Lung microvascular endothelial cell (primary cell): Measurements from ENCODE around the gene EPHB3. TPM values are rescaled to one million over a fixed set of nuclear protein-coding genes. Genes with fewer than 3 reads are reported as not detected.
A peak's percentile ranks its signal among the peaks of the same experiment; 100 is the strongest.

ENCODE experiments used
- DNase-seq, 2 donors: peaks; one replicate each; pipeline versions ENCODE4 v3.0.0 to v3.0.0-alpha.2; 2010; ENCODE audit warnings: low read depth in 2 of 2
- total RNA-seq: library from RNA; depleted of rRNA; stranded (reverse); fragments of >200 nt; gene quantifications from 2 replicates; pipeline ENCODE4 v1.2.1, GENCODE V29; 2014

Gene EPHB3
- total RNA-seq, 1 donor from 2014 or later, result 0.60 TPM

GRCh38 chr3:184563941-184564684 is 2.5 kb downstream of the EPHB3 start:
- no peak for DNase-seq

DNA sequence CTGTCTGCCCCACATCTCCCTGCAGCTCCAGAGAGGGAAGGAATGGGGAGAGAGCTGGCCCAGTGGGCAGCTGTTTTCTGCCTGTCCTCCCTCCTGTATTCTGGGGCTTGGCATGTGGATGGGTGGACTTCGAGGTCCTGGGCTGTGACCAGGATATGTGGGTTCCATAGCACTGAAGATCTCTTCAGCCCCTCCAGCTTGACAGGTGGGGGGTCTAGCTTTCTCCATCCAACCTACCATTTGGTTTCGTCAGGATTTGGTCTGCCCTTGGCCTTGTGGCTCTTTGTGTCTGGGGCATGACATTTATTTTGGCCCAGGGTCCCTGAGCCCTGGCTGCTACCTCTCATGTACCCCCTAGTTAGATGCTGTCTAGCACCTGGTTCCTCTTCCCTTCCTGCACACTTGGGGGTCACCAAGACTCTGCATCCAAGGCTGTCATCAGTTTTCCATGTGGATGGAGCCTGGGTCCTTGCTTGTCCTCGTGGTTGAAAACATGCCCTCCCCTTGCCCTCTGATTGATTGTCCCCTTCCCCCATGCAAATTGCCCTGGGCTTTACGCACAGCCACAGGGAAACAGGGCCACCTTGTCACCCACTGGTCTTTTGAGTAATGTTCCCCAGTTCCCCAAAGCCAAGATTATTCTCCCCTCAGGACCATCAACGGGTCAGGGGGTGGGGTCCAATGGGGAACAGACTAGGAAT is 3.2 kb downstream of the EPHB3 start:
- DNase-seq, result no peak

- no peak for DNase-seq
Observed at GRCh38 chr3:184565421-184566211, 4.0 kb downstream of the EPHB3 start.

DNA sequence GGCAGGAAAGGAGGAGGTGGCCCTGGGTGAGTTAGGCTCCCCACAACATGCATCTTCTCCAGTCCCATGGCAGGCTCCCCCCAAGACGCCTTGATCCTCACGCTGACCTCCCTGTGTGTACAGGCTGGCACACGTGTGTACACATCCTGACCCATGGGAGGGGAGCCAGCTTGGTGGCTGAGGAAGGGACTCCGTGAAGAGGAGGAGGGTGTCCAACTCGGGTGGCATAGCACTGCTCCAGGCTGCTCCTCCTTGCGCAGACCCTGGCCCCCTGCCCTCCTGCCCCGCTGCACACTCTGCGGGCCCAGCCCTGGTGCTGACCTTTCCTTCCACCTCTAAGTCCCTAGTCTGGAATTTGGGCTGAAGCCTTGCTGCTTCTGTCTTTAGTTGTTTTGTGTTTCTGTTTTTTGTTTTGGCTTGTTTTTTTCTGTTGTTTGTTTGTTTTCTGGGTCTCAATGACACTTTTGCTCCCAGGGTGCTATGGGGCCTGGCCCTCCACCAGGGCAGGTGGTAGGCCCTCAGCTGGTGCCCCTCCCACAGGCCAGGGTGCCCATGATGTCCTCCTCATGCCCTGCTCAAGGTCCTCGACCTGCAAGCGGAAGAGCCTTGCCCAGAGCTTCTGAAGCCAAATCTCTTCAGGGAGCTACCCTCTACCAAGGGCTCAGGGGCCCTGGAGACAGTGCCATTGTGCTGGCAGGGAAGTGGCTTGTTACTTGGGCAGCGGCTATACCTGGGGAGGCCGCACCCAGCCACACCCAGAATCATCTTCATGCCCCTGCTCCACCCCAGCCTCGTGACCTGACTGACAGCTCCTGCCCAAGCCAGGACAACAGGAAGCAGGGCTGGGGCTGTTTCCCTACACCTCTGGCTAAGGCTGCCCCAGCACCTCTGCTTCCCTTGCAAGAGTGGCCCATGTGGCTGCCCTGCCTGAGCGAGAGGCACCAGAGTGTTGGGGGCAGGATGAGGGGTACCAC is 5.1 kb downstream of the EPHB3 start:
- no peak for DNase-seq

DNA sequence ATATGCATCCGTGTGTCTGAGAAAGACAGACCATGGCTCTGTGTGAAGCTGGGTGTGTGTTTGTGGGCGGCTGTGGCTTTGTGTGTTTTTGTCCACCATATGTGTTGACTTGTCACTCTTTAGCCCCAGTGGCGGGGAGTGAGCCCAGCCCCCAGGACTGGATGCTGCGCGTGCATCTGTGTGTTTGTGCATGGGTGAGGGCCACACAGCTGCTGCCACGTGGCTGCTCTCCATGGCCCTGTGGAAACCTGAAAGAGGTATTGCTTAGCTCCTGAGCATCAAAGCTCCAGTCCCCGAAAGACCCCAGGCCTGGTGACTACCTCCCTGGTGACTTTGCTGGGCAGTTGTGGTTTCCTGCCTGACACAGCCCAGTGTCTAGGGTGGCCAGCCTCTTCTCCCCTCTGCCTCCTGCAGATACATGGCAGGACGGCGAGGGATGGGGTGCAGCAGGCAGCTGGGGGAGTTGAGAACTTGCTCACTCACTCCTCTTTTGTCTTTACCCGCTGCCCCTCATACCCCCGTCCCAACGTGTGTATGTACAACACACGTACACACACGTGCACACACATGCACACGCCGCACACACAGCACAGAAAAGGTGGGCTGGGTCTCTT is 6.5 kb downstream of the EPHB3 start:
- no peak for DNase-seq

DNA sequence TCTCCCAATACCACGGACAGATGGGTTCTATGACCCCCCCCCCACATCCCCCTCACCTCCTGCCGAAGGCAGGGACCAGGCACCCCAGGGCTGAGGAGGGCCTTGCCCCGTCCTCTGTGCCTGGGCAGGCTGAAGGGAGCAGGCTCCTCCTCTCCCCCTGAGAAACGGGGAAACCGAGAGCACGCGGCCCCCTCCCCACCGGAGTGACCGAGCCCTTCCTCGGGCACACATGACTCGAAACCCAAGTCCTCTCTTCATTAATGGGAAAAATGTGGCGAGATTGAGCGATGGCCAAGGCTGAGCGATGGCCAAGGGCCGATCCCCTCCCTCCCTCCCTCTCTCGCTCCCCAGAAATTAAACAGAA is 7.0 kb downstream of the EPHB3 start:
- no peak for DNase-seq

- DNase-seq, result peak; percentile 14 to 19
Observed at GRCh38 chr3:184568924-184569829, 7.6 kb downstream of the EPHB3 start.

DNA sequence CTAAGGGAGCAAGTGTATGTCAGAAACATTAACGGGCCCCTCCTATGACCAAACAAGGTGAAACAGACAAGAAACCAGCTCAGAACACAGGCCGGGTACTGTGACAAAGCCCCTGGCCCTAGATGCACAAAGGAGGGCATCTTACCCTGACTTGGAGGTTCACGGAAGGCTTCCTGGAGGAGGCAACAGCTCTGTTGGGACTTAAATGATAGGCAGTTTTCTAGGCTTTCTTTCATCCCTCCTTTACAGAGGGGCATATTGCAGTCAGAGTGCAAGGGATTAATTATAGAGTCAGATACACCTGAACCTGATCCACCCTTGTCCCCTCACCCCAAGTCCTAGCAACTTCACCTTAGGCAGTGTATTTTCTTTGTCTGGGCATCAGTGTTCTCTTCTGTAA is 8.4 kb downstream of the EPHB3 start:
- DNase-seq, result no peak

GRCh38 chr3:184570489-184570888 is 8.9 kb downstream of the EPHB3 start:
- no peak for DNase-seq

DNA sequence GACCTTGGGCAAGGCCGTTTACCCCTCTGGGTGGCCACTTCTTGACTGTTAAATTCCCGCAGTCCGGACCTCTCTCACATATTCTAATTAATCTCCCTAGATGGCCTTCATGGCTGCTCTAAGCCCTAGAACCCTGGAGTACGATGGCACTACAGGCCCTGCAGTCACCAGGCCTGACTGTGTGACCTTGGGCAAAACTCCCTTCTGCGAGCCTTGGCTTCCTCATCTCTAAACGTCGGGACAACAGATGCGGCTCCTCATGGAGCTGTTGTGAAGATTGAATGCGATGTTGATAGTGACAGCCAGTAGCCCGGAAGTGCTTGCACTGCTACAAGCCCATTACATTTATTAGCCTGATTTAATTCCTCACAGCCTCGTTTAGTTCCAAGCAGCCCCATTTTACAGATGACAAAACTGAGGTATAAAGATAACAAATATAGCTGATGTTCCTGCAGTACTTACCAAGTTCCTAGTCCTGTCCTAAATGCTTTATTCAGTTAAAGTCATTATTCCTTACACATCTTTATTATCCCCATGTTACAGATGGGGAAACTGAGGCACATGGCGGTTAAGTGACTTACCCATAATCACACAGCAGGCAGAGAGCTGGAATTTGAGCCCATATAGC is 10.3 kb downstream of the EPHB3 start:
- DNase-seq, result no peak

DNA sequence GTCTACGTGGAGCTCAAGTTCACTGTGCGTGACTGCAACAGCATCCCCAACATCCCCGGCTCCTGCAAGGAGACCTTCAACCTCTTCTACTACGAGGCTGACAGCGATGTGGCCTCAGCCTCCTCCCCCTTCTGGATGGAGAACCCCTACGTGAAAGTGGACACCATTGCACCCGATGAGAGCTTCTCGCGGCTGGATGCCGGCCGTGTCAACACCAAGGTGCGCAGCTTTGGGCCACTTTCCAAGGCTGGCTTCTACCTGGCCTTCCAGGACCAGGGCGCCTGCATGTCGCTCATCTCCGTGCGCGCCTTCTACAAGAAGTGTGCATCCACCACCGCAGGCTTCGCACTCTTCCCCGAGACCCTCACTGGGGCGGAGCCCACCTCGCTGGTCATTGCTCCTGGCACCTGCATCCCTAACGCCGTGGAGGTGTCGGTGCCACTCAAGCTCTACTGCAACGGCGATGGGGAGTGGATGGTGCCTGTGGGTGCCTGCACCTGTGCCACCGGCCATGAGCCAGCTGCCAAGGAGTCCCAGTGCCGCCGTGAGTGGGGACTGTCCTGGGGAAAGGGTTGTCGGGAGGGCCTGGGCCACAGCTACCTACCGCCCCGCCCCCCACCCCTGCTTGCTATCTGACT is 11.2 kb downstream of the EPHB3 start:
- DNase-seq, result no peak

DNA sequence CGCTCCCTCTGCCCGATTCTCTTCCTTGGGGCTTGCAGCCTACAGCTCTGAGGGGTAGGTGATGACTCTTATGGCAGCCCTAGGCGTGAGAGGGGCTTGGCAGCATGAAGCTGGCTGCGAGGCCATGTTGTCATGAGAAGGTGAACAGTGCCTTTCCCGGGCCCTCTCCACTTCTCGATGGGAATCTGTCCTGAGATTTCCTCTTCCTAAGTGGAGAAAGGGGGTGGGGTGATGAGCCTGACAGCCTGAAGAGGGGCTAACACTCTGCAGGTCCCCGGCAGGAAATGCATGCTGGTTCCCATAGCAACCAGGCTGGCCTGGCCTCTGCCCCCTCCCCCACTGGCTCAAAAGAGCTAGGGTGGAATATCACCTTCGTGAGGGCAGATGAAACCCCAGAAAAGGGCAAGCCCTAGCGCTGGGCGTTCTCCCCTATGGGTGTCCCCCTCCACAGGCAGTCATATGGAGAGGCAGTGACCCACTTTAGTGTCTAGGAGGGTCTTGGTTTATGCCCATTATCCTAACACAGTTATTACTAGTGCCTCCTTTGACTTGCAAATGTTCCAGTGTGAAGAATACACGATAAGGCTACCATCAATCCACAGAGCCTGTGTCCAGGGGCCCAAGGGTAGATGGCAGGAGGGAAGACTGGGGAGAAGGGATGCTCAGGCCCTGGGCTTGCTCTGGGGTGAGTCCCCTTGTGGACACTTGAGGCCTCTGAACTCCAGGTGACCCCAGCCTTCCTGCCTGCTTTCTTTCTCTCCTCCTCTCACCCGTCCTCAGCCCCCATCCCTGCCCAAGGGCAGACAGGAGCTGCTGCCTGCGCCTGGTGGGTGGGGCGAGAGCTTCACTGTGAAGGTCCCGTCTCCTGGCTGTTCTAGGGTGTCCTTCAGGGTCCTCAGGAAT is 13.2 kb downstream of the EPHB3 start:
- no peak for DNase-seq

DNA sequence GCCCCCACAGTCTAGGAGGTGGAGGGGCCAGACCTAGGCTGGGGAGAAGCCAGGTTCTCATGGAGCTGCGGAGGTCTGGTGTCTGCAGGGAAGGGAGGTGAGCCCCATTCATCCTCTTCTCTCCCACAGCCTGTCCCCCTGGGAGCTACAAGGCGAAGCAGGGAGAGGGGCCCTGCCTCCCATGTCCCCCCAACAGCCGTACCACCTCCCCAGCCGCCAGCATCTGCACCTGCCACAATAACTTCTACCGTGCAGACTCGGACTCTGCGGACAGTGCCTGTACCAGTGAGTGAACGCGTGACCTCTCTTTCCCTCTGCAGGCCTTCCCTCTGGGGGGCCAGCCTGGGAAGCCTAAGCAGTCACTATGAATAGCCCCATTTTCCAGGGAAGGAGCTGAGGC is 14.1 kb downstream of the EPHB3 start:
- no peak for DNase-seq

- DNase-seq, result no peak
Observed at GRCh38 chr3:184576457-184577240, 15.1 kb downstream of the EPHB3 start.

GRCh38 chr3:184577546-184577945 is 16.0 kb downstream of the EPHB3 start:
- no peak for DNase-seq

DNA sequence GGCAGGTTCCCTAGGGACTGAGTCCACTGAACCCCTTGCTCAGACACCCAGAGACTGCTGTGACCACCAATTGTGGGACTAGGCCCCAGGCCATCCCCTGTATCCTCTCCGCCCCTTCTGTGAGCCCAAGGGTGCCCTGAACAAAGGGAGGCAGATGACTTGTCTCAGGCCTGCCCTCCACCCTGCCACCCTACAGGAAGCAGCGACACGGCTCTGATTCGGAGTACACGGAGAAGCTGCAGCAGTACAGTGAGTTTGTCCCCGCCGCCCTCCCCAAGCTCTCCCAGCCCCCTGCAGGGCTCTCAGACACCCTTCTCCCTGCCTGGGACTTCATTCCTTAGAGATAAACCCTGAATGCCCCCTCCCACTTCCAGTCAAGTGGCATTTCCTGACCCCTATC is 16.6 kb downstream of the EPHB3 start:
- DNase-seq, result no peak

DNA sequence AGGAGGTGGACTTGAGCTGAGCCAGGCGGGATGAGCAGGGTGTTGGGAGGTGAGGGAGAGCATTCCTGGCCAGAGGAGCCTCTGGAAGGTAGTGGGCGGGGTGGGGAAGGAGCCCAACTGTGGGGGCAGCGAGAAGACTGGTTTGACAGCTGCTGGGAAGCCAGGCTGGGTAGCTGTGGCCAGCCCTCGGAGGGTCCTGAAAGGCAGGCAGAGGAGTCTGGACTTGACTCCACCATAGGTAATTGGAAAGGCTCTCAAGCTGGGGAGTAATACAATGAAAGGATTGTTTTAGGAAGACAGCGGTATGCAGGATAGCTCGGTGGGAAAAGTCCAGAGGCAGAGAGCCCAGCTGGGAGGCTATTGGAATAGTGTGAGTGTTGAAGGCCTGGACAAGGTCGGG is 17.2 kb downstream of the EPHB3 start:
- DNase-seq, result no peak
